Suprapubic skin (tissue), 4 donors: ENCODE measurements around the gene CABP1.

ENCODE experiments used
- EP300 ChIP-seq: sonication (generic); formaldehyde crosslinking; IDR thresholded peaks from one replicate; pipeline ENCODE4 v1.6.1; 2017; ENCODE audit warnings: antibody characterized with exemption
- POLR2A ChIP-seq, 2 donors: fragments of 450-650 bp; IDR thresholded peaks; one replicate each; pipeline ENCODE4 v1.6.1; 2017; ENCODE audit warnings: antibody characterized with exemption in 2 of 2, mild to moderate bottlenecking in 2 of 2, moderate library complexity in 2 of 2
- POLR2AphosphoS5 ChIP-seq, 3 donors: sonication (generic); formaldehyde crosslinking; IDR thresholded peaks; one replicate each; pipeline ENCODE4 v1.6.1; 2017; ENCODE audit warnings: antibody characterized with exemption in 3 of 3
- TF ChIP-seq, protein P1 (sequence below), 2 donors: fragments of 200-600 bp in 1 of 2; fragments of 450-650 bp in 1 of 2; sonication (generic) in 1 of 2; IDR thresholded peaks; one replicate each; pipeline ENCODE4 v1.5.1; 2016 to 2019; ENCODE audit warnings: antibody characterized with exemption in 2 of 2, mild to moderate bottlenecking in 1 of 2, moderate library complexity in 1 of 2

DNA sequence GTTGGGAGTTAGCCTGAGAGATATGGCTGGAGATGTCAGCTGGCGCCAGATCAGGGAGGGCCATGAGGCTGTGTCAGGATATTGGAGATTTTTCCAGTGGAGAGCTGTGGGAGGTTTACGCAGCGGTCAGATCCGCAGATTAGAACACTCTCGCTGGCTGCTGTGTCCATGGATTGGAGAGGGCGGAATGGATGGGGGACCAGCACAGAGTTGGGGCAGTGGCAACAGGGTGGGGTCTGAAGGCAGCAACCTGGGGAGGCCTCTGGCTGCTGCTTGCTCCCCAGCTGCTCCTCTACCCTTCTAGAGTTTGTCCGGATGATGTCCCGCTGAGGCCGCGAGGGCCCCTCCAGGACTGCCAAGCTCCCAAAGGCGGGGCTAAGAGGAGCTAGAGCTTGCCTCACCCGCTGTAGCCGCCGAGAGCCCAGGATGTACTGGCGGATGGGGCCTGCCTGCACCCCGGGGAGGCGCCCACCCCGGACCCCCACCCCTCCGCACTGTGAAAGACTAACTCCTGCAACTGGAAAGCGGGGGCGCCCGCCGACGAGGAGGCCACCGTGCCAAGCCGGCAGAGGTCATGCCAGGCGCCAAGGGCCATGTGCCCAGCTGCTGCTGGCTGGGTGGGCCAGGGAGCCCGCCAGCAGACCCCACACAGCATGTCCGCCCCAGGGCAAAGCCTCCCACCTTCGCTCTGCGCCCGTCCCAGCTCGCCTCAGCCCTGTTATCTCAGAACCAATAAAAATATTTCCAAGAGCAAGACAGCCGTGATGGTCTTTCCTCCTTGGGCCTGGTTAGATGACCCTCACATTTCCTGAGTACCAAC is 26.4 kb downstream of the CABP1 start:
- TF ChIP-seq, protein P1, sequence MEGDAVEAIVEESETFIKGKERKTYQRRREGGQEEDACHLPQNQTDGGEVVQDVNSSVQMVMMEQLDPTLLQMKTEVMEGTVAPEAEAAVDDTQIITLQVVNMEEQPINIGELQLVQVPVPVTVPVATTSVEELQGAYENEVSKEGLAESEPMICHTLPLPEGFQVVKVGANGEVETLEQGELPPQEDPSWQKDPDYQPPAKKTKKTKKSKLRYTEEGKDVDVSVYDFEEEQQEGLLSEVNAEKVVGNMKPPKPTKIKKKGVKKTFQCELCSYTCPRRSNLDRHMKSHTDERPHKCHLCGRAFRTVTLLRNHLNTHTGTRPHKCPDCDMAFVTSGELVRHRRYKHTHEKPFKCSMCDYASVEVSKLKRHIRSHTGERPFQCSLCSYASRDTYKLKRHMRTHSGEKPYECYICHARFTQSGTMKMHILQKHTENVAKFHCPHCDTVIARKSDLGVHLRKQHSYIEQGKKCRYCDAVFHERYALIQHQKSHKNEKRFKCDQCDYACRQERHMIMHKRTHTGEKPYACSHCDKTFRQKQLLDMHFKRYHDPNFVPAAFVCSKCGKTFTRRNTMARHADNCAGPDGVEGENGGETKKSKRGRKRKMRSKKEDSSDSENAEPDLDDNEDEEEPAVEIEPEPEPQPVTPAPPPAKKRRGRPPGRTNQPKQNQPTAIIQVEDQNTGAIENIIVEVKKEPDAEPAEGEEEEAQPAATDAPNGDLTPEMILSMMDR (IDR thresholded peaks at IDR 0.05): no peak
- no peak for TF ChIP-seq EP300
- TF ChIP-seq POLR2A (IDR thresholded peaks at IDR 0.05): no peak
- TF ChIP-seq POLR2AphosphoS5 (IDR thresholded peaks at IDR 0.05): no peak
